B cell (primary cell): ENCODE measurements around the gene CHCHD6.

Experiments
- CTCF ChIP-seq: fragments of 200-600 bp; IDR thresholded peaks from one replicate; pipeline ENCODE4 v1.8.0; 2022; ENCODE audit warnings: antibody characterized with exemption, mild to moderate bottlenecking
- EZH2 ChIP-seq: IDR thresholded peaks from 2 replicates; pipeline ENCODE4 v1.6.1; 2012; ENCODE audit warnings: borderline replicate concordance, low read depth, mild to moderate bottlenecking, moderate library complexity, low read length; ENCODE audit not compliant: insufficient read depth, poor library complexity, severe bottlenecking

DNA sequence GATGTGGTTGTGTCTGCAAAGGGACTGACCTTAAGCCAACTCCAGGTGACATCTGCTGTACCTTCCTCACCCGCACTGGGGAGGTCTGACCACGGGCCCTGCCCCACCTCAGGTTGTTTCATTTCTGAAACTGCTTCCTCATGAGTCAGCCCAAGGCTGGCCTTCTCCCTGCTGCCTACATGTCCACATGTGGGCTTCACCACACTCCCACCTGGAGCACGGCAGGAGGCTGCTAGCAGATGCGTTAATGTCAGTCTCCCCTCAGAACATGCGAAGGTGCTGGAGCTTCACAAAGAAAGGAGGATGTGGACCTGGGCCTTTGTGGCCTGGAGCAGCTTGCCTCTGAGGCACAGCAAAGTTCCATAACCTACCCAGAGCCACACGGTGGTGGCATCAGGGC lies 209.5 kb downstream of the CHCHD6 start:
- TF ChIP-seq CTCF (no peak), EZH2 (no peak)
